Esophagus squamous epithelium (tissue), 5 donors: Measurements from ENCODE around the gene ROR1. TPM values are rescaled to one million over a fixed set of nuclear protein-coding genes. Genes with fewer than 3 reads are reported as not detected.

Experiments used
- DNase-seq: peaks from one replicate; lab custom pipeline; 2025; lab: John Stamatoyannopoulos, UW
- H3K27ac ChIP-seq, 4 donors: fragments of 200-600 bp; sonication (generic); one replicate each; pipeline ENCODE4 v1.5.1; 2016 to 2019; ENCODE audit warnings: mild to moderate bottlenecking in 1 of 4
- H3K27me3 ChIP-seq, 4 donors: fragments of 200-600 bp; sonication (generic); 1 replicate in 3 of 4; 2 replicates in 1 of 4; pipeline versions ENCODE4 v1.5.1 to v1.6.0; 2017 to 2021; ENCODE audit warnings: antibody characterized with exemption in 1 of 4
- H3K36me3 ChIP-seq, 3 donors: fragments of 200-600 bp; sonication (generic); one replicate each; pipeline ENCODE4 v1.5.1; 2016 to 2019
- H3K4me1 ChIP-seq, 3 donors: fragments of 200-600 bp; sonication (generic); one replicate each; pipeline ENCODE4 v1.5.1; 2017 to 2019
- H3K4me3 ChIP-seq, 4 donors: fragments of 200-600 bp; sonication (generic); 1 replicate in 3 of 4; 2 replicates in 1 of 4; pipeline ENCODE4 v1.5.1; 2016 to 2019; ENCODE audit warnings: mild to moderate bottlenecking in 2 of 4, moderate library complexity in 1 of 4
- H3K9me3 ChIP-seq, 3 donors: fragments of 200-600 bp; sonication (generic); one replicate each; pipeline ENCODE4 v1.5.1; 2016 to 2019
- POLR2A ChIP-seq, 4 donors: fragments of 450-650 bp; IDR thresholded peaks; one replicate each; pipeline ENCODE4 v1.6.1; 2017; ENCODE audit warnings: antibody characterized with exemption in 4 of 4, mild to moderate bottlenecking in 4 of 4, moderate library complexity in 3 of 4
- WGBS, 2 donors: methylation state at CpG; one replicate each; pipeline ENCODE4 v1.1.5; 2018; 5-methylcytosine and 5-hydroxymethylcytosine counted together
- intact Hi-C: fragments of 100-400 bp; cut with DNase I; formaldehyde crosslinking; loops from one replicate; pipeline ENCODE4 v1.15.0; 2022
- total RNA-seq, 4 donors: library from RNA; depleted of rRNA; stranded (reverse); fragments of >200 nt; gene quantifications; one replicate each; pipeline ENCODE4 v1.1.0, GENCODE V29; 2016
- TF ChIP-seq, protein P1 (sequence below), 6 experiments: fragments of 450-650 bp in 4 of 6; fragments of 200-600 bp in 2 of 6; sonication (generic) in 2 of 6; IDR thresholded peaks; one replicate each; pipeline ENCODE4 v1.5.1; 2016 to 2019; ENCODE audit warnings: antibody characterized with exemption in 6 of 6, mild to moderate bottlenecking in 4 of 6, moderate library complexity in 4 of 6
- donor health status: DM: yes; HTN: yes; CAD: no.

ROR1 gene
- total RNA-seq, 4 donors from 2014 or later: 6.6 to 15.3 (median 9.4) TPM

DNA sequence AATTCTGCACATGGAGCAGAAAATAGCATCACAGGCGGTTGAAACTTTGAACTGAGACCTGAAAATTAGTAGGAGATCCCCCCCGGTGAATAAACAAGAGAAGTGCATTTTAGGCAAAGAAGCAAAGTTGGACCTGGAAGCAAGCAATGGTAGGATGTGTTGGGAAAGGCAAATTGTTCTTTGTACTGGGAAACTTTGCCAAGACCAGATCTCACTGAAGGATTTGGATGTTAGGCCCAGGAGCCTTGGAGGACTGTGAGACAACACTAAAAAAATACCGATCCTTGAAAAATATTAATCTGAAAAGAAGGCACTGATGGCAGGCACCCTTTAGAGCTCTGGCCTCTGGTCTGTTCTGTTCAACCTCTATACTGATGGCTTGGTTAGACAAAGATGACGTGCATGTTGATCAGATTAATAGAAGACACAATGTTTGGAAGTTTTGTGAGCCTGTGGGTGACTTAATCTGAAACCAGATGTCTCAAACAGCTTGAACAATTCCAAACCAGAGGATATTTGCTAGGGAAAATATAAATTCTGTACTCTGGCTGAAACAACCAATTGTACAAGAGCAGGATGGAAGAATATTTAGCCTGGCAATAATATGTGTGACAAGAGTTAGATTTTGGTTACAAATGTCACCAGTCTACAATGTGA is 108.4 kb downstream of the ROR1 start:
- Histone ChIP-seq H3K4me3 (no peak overlapping the region), H3K36me3 (no peaks in the 10 kb centered on the region), H3K27ac (peak overlapping the region in 3 of 4 donors; percentile 27 to 57 (median 29)), H3K27me3 (no peaks in the 10 kb centered on the region), H3K9me3 (no peaks in the 10 kb centered on the region), H3K4me1 (peaks cover 0 to 36% (median 4%) of the 10 kb centered on the region in 3 donors)
- intact Hi-C loops: no loop called here
- DNase-seq: no peak
- no peak for TF ChIP-seq POLR2A (IDR thresholded peaks at IDR 0.05)
- TF ChIP-seq, protein P1, sequence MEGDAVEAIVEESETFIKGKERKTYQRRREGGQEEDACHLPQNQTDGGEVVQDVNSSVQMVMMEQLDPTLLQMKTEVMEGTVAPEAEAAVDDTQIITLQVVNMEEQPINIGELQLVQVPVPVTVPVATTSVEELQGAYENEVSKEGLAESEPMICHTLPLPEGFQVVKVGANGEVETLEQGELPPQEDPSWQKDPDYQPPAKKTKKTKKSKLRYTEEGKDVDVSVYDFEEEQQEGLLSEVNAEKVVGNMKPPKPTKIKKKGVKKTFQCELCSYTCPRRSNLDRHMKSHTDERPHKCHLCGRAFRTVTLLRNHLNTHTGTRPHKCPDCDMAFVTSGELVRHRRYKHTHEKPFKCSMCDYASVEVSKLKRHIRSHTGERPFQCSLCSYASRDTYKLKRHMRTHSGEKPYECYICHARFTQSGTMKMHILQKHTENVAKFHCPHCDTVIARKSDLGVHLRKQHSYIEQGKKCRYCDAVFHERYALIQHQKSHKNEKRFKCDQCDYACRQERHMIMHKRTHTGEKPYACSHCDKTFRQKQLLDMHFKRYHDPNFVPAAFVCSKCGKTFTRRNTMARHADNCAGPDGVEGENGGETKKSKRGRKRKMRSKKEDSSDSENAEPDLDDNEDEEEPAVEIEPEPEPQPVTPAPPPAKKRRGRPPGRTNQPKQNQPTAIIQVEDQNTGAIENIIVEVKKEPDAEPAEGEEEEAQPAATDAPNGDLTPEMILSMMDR (IDR thresholded peaks at IDR 0.05): no peak
- WGBS, 2 donors: 64 to 89% methylated on average over 4 of the region's 4 CpGs

DNA sequence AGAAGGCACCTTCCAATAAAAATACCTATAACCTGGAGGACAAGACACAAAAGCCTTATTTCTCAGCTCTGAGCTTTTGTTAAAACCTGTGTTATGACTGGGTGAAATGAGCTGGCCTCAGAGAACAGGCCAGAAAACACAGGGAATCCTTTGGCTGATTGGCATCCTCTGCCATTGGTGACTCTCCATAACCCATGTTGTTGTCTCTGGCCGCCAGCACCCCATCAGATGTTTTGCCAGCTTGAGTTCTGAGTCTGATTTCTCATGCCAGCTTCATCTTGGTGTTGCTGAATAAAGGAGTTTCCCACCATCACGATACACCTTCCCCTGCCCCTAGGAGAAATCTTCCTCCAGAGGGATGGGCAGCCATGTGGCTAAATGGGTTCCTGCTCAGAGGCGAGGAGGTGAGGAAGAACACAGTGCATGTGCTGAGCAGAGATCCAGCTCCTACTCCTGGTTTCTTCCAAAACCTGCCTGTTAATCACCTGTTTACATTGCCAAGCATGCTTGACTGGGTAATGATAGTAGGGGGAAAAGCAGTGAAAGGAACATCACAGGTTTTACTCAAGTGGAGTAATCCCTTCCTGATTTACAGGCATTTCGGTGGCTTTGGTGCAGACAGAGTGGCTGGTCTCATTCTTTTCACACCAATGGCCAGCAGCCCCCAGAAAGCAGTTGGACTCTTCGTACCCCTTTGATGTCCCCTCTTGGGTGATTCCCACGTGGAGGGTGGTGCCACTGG is 109.8 kb downstream of the ROR1 start:
- Histone ChIP-seq H3K4me1 (peaks cover 0 to 33% (median 4%) of the 10 kb centered on the region in 3 donors), H3K27ac (peak overlapping the region in 1 of 4 donors; percentile 19), H3K27me3 (no peaks in the 10 kb centered on the region), H3K36me3 (no peaks in the 10 kb centered on the region), H3K9me3 (no peaks in the 10 kb centered on the region), H3K4me3 (no peak overlapping the region)
- no peak for DNase-seq
- intact Hi-C loops: no loop called here
- WGBS, 2 donors: 66 to 82% methylated on average over 6 of the region's 6 CpGs
- no peak for TF ChIP-seq POLR2A (IDR thresholded peaks at IDR 0.05)
- TF ChIP-seq, protein P1 (IDR thresholded peaks at IDR 0.05): no peak

DNA sequence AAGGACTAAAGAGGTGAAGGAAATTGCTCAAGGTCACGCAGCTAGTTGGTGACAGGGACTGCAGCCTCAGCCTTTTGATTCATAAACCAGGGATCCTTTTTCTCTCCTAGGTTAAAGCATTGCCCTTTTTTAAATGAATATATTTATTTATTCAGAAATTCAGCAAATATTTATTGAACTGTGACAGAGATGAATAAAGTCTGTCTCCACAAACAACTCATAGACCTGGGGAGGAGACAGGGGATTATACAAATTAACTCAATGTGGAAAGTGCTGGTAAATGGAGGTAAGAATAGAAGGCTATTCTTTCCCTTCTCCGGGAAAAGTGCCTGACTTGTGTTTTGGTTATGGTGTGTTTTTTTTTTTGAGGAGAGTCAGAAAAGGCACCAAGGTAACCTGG is 110.7 kb downstream of the ROR1 start:
- WGBS, 2 donors: 79 to 84% methylated on average over 2 of the region's 2 CpGs
- H3K27me3 ChIP-seq: no peaks in the 10 kb centered on the region
- no peak for TF ChIP-seq POLR2A (IDR thresholded peaks at IDR 0.05)
- TF ChIP-seq, protein P1 (IDR thresholded peaks at IDR 0.05): no peak
- H3K9me3 ChIP-seq: no peaks in the 10 kb centered on the region
- H3K36me3 ChIP-seq: no peaks in the 10 kb centered on the region
- no peak overlapping the region for H3K27ac ChIP-seq
- no peak for DNase-seq
- H3K4me3 ChIP-seq: no peak overlapping the region
- peaks cover 0 to 33% (median 4%) of the 10 kb centered on the region in 3 donors for H3K4me1 ChIP-seq
- intact Hi-C loops: no loop called here

DNA sequence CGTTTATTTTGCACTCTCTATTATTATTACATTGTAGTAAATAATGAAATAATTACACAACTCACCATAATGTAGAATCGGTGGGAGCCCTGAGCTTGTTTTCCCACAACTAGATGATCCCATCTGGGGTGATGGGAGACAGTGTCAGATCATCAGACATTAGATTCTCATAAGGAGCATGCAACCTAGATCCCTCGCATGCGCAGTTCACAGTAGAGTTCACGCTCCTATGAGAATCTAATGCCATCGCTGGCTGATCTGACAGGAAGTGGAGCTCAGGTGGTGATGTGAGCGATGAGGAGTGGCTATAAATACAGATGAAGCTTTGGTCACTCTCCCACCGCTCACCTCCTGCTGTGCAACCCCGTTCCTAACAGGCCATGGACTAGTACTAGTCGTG is 112.1 kb downstream of the ROR1 start:
- no peak overlapping the region for H3K4me3 ChIP-seq
- H3K27me3 ChIP-seq: no peaks in the 10 kb centered on the region
- H3K27ac ChIP-seq: no peak overlapping the region
- no peaks in the 10 kb centered on the region for H3K36me3 ChIP-seq
- peaks cover 0 to 33% (median 4%) of the 10 kb centered on the region in 3 donors for H3K4me1 ChIP-seq
- no peaks in the 10 kb centered on the region for H3K9me3 ChIP-seq
- intact Hi-C loops: no loop called here
- no peak for DNase-seq
- TF ChIP-seq, protein P1 (IDR thresholded peaks at IDR 0.05): no peak
- TF ChIP-seq POLR2A (IDR thresholded peaks at IDR 0.05): no peak
- 83 to 94% methylated on average over 6 to 10 of the region's 10 CpGs for WGBS, 2 donors

DNA sequence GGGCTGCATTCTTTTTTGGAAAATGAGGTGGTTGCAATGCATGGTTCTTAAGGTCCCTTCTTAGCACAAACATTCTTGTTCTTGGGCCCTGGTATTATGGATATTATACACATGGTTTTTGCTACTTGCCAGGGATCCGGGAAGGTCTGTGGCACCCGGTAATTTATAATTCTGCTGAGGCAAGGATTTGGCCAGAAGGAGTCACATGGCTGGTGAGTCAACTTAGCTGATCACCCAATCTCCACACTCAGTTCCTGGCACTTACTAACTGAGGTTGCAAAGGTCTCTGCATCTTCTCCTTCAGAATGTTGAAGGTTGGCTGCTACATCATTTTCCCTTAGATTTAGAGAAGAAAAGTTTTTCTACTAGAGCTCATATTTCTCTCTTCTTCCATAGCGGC is 112.5 kb downstream of the ROR1 start:
- H3K36me3 ChIP-seq: no peaks in the 10 kb centered on the region
- WGBS, 2 donors: 41 to 71% methylated on average over 3 of the region's 3 CpGs
- intact Hi-C loops: no loop called here

More for the DNA sequence above, 112.5 kb downstream of the ROR1 start:
- peaks cover 0 to 34% (median 4%) of the 10 kb centered on the region in 3 donors for H3K4me1 ChIP-seq
- H3K27ac ChIP-seq: no peak overlapping the region
- TF ChIP-seq POLR2A (IDR thresholded peaks at IDR 0.05): no peak
- TF ChIP-seq, protein P1 (IDR thresholded peaks at IDR 0.05): no peak
- no peak overlapping the region for H3K4me3 ChIP-seq
- no peaks in the 10 kb centered on the region for H3K9me3 ChIP-seq
- H3K27me3 ChIP-seq: no peaks in the 10 kb centered on the region
- no peak for DNase-seq
